NCI-H2171 (cell line): ENCODE results near the gene LCNL1.
A peak's percentile ranks its signal among the peaks of the same experiment; 100 is the strongest.
"Not testable (repeated sequence)": the region's sequence is repeated elsewhere in the genome, so short reads cannot be mapped to it uniquely, and the experiment has no call there.

Experiments used
- DNase-seq: peaks from one replicate; lab custom pipeline; 2025; lab: John Stamatoyannopoulos, UW

Gene LCNL1

DNA sequence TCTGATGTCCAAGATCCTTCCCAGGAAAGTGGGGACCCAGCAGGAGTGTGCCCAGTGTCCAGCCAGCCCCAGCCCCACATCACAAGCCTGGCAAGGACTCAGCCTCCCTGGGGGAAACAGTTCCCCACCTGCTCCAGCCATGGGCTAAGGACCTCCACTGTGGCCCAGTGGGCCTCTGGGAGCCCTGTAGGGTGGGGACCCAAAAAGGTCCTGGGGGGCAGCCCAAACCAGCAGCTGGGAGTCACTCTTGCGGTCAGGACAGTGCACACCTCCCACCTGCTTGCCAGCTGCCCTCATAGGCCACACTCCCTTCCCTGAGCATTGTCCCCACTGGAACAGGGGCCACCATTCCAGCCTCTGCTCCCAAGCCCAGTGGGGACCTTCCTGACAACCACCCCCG lies 43.6 kb downstream of the LCNL1 start:
- no peak for DNase-seq

- DNase-seq: no peak
These were observed 44.0 kb downstream of the LCNL1 start for GRCh38 chr9:137026828-137027227.

GRCh38 chr9:137027369-137028262 lies 44.8 kb downstream of the LCNL1 start, which contains the start of gene ABCA2:
TSS of gene ABCA2 (minus strand) at chr9:137028237. CDS start at chr9:137028140, 97 bp downstream.
- no peak for DNase-seq

DNA sequence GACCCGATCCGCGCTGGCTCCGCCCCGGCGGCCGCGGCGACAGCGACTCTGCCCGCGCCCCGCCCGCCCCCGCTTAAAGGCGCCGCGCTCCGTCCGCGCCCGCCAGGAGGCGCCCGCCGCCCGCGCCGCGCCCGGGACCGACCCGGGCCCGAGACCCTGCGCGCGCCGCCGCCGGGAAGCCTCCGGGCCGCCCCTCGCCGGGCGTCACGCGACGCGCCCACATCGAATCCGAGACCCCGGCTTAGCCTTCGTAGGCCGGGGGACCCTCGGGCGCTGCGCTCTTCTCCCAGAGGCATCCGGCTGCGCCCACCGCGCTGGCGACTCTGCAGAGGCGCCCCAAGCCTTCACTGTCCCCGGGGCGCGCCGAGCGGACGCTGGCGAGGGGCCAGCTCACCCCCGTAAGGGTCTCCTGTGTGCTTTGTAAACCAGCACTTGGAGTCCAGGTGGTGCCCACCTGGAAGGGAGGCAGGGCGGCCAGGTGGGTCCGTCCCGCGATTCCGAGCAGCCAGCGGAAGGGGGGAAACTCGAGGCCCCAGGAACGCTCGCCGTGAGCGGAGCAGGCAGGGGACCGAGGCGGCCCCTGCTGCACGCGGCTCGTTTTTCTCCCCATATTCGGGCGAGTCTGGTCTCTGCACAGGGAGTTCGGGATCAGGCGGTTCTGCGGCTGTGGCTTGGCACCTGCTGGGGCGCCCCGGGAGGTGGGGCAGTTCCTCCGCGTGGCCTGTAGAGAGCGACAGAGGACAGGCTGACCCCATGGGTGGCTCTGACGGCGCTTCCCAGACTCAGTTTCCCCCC lies 45.7 kb downstream of the LCNL1 start:
- peak; percentile 77 for DNase-seq

DNA sequence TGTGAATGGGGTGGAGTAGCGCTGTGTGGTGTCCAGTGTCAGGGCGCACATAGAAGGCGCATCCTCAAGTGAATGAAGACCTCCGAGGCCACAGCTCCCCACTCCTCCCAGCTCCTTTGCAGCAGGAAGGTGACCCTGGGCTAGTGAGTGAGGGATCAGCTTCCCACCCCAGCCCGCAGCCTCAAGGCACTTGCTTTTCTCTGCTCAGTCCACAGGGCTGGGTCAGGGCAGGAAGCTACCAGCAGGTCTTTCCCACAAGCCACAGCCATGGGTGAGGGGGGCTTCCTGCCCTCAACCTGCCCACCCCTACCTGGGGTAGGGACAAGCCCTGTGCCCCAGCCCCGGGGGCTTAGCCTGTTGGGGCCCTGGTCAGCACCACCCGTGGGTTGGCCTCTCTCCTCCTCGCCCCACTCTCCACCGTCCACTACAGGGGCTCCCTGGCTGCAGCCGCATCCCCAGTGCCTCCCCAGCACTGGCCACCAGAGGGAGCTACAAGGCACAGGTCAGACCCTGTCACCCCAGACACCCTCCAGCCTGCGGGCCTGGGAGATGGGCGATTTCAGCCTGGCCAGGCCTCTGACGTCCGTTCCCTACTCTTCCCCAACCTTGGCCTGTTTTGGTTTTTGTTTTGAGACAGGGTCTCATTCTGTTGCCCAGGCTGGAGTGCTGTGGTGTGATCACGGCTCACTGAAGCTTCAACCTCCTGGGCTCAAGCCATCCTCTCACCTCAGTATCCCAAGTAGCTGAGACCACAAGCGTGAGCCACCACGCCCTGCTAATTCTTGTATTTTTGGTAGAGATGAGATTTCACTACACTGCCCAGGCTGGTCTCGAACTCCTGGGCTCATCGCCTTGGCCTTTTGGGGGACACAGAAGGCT lies 46.5 kb downstream of the LCNL1 start:
- no peak for DNase-seq

DNA sequence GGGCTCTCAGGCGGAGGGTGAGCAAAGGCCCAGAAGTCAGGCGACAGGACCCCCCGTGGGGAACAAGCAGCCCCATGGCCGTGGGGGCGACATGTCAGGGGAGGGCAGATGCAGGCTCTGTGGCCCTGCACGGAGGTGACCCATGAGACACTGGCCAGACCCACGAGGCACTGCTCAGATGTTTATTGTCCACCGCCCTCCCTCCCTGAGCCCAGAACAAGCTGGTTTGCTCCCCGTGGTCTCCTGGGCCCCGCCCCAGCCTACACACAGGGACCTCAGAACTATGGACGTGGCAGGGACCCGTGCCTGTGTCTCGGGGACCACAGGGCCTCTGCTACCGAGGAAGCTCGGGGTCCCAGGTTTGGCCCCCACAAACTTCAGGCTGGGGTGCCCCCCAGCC lies 47.2 kb downstream of the LCNL1 start:
- no peak for DNase-seq

DNA sequence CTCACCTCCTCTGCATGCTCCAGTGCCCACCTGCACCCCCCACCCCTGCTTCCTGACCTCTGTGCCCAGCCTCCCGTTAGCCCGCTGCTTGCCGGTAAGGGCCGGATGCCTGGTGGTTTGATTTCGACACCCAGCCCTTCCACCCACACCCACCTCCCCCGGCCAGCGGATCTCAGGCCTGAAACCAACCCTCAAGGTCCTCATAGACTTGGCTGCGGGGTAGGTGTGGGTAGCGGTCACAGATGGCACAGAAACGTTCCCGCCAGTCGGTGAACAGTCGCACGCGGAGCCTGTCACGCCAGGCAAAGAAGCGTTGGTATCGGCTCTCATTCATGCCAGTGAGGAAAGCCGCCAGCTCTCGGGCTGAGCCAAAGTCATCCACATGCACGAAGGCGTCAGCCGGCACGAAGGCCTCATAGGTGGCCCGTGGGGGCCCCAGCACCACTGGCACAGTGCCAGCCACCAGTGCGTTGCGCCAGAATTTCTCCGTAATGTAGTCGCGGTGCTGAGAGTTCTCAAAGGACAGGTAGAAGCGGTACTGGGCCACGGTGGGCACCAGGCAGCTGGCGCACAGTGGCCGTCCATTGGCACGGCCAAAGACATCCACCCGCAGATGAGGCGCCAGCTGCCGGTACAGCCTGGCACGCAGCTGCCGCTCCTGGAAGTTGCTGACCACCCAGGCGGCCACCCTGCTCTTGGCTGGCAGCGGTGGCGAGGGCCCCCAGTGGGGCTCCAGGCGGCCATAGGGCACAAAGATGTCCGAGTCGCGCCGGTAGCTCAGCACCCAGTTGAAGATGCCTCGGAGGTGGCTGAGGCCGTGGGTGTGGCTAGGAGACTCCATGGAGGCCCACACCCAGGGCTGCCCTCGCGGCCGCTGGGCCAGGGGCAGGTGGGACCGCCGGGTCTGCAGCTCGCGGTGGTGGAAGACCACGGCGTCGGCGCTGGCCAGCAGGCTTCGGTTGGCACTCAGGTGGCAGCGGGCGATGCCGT lies 48.0 kb downstream of the LCNL1 start:
- no peak for DNase-seq

DNA sequence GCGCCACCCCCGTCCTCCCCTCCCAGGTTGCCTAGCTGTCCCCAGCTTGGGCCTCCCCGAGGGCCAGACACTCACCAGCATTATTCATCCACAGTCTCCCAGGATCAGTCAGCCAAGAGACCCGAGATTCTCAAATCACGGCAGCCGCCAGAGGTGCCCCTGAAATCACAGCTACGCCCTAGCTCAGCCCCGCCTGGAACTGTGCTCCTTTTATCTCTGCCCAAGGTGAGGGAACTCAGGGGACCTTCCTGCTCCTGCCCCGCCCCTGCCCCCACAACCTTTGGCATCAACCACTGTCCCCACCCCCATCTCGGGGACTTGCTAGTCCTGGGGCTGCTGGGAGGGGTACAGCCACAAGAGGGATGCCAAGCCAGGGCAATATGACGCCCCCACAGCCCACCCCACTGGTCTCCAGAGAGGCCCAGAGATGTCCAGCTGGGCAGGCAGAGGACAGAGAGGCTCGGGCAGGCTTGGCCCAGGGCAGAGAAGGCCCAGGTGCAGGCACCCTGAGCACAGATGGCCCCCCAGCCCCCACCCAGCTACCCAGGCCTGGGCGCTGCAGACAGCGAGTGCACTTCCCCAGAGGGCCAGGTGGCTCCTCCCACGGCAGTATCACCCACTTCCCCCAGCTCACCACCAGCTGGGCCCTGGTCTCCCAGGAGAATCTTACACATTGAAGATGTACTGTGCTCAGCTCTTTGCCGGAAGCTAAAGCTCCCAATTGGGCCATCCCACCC lies 49.3 kb downstream of the LCNL1 start, which contains the start of gene FUT7:
FUT7 (minus strand) TSS at position 185 of the 737 bp plus-strand sequence; CDS start at position 88, 97 bp downstream.
- DNase-seq: peak; percentile 52

DNA sequence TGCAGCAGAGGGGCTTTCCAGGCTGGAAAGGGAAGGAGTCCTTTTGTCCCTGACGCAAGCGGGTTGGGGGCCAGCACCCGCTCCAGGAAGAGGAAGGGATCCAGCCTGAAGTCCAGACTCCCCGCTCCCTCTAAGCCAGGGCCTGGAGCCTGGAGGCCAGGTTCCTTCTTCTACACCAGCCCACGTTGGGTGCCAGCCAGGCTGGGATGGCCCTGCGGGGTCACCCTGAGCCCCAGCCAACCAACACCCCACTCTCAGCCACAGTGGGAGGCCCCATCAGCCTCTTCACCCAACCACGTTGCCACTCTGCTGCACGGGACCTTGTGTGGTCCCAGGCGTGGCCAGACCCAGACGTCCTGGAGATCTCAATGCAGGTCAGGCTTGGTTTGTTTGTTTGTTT lies 50.1 kb downstream of the LCNL1 start:
- no peak for DNase-seq

- DNase-seq: not testable (repeated sequence)
These were observed 50.7 kb downstream of the LCNL1 start for GRCh38 chr9:137033481-137033880.

- DNase-seq: no peak
These were observed 51.4 kb downstream of the LCNL1 start for GRCh38 chr9:137034039-137034708.

GRCh38 chr9:137034709-137035506 lies 52.1 kb downstream of the LCNL1 start:
- DNase-seq: peak; percentile 90
